Liver (tissue), 9 donors: ENCODE results near the gene RAI1. TPM values are rescaled to one million over a fixed set of nuclear protein-coding genes. Genes with fewer than 3 reads are reported as not detected.

Source experiments
- DNase-seq: peaks from one replicate; pipeline ENCODE4 v3.0.0-alpha.2; 2017; ENCODE audit warnings: low spot score
- H3K27ac ChIP-seq, 2 donors: one replicate each; pipeline ENCODE4 v1.7.0; 2013; ENCODE audit warnings: inconsistent platforms in 2 of 2, low read length in 2 of 2, control low read depth in 1 of 2, low read depth in 1 of 2, mild to moderate bottlenecking in 1 of 2
- H3K27me3 ChIP-seq, 4 donors: one replicate each; pipeline versions ENCODE4 v1.6.1 to v1.7.0; 2013; ENCODE audit warnings: low read length in 3 of 4, inconsistent platforms in 1 of 4, mild to moderate bottlenecking in 1 of 4, moderate library complexity in 1 of 4; ENCODE audit not compliant: control insufficient read depth in 4 of 4, insufficient read depth in 4 of 4
- H3K36me3 ChIP-seq, 4 donors: one replicate each; pipeline versions ENCODE4 v1.6.1 to v1.7.0; 2013; ENCODE audit warnings: low read length in 3 of 4, mild to moderate bottlenecking in 3 of 4, low read depth in 1 of 4, moderate library complexity in 1 of 4; ENCODE audit not compliant: control insufficient read depth in 4 of 4, insufficient read depth in 3 of 4
- H3K4me1 ChIP-seq, 4 donors: one replicate each; pipeline versions ENCODE4 v1.6.1 to v1.7.0; 2013; ENCODE audit warnings: low read length in 3 of 4, mild to moderate bottlenecking in 3 of 4, moderate library complexity in 1 of 4; ENCODE audit not compliant: control insufficient read depth in 4 of 4, insufficient read depth in 4 of 4
- H3K4me3 ChIP-seq, 3 donors: one replicate each; pipeline versions ENCODE4 v1.6.1 to v1.7.0; 2013; ENCODE audit warnings: low read length in 3 of 3, control low read depth in 1 of 3, low read depth in 1 of 3, mild to moderate bottlenecking in 1 of 3
- H3K9ac ChIP-seq, 2 donors: one replicate each; pipeline ENCODE4 v1.7.0; 2013; ENCODE audit warnings: low read length in 2 of 2, mild to moderate bottlenecking in 2 of 2, moderate library complexity in 2 of 2, control low read depth in 1 of 2, low read depth in 1 of 2
- H3K9me3 ChIP-seq, 4 donors: one replicate each; pipeline versions ENCODE4 v1.6.1 to v1.7.0; 2013; ENCODE audit warnings: low read length in 3 of 4; ENCODE audit not compliant: control insufficient read depth in 4 of 4
- ATF3 ChIP-seq: IDR thresholded peaks from 2 replicates; pipeline ENCODE4 v1.6.1; 2016; ENCODE audit warnings: antibody characterized with exemption
- FOXA1 ChIP-seq: IDR thresholded peaks from 2 replicates; pipeline ENCODE4 v1.6.1; 2016; ENCODE audit warnings: antibody characterized with exemption
- GABPA ChIP-seq, 2 donors: IDR thresholded peaks in 1 of 2; conservative IDR thresholded peaks in 1 of 2; 2 replicates each; pipeline ENCODE4 v1.6.1; 2016; ENCODE audit warnings: antibody characterized with exemption in 2 of 2, mild to moderate bottlenecking in 1 of 2, moderate library complexity in 1 of 2
- HNF4A ChIP-seq, 2 donors: conservative IDR thresholded peaks; 2 replicates each; pipeline ENCODE4 v1.6.1; 2016; ENCODE audit warnings: antibody characterized with exemption in 2 of 2, mild to moderate bottlenecking in 2 of 2
- JUND ChIP-seq, 2 donors: IDR thresholded peaks; 2 replicates each; pipeline ENCODE4 v1.6.1; 2016; ENCODE audit warnings: antibody characterized with exemption in 2 of 2
- NR2F2 ChIP-seq: IDR thresholded peaks from 2 replicates; pipeline ENCODE4 v1.6.1; 2016; ENCODE audit warnings: antibody characterized with exemption
- RXRA ChIP-seq, 2 donors: IDR thresholded peaks; 2 replicates each; pipeline ENCODE4 v1.6.1; 2017 to 2018; ENCODE audit warnings: antibody characterized with exemption in 2 of 2, mild to moderate bottlenecking in 1 of 2
- SP1 ChIP-seq: IDR thresholded peaks from 2 replicates; pipeline ENCODE4 v1.6.1; 2018; ENCODE audit warnings: antibody characterized with exemption, mild to moderate bottlenecking
- TAF1 ChIP-seq: conservative IDR thresholded peaks from 2 replicates; pipeline ENCODE4 v1.6.1; 2016; ENCODE audit warnings: antibody characterized with exemption, mild to moderate bottlenecking
- YY1 ChIP-seq: IDR thresholded peaks from 2 replicates; pipeline ENCODE4 v1.6.1; 2016; ENCODE audit warnings: antibody characterized with exemption, mild to moderate bottlenecking
- ZBTB33 ChIP-seq: IDR thresholded peaks from 2 replicates; pipeline ENCODE4 v1.6.1; 2016; ENCODE audit warnings: antibody characterized with exemption
- WGBS: extraction: QIAGEN DNeasy Blood & Tissue Kit; methylation state at CpG from one replicate; pipeline ENCODE4 v1.1.7; 2013; 5-methylcytosine and 5-hydroxymethylcytosine counted together
- polyA plus RNA-seq, 2 donors: library from polyadenylated mRNA; stranded (reverse) in 1 of 2; unstranded in 1 of 2; fragments of 200-250 nt in 1 of 2; fragments of >200 nt in 1 of 2; fragmentation: Nextera tagmentation in 1 of 2; extraction: Ambion mirVana in 1 of 2; gene quantifications; one replicate each; pipeline versions ENCODE4 v1.2.1 to v1.2.3, GENCODE V29; 2013 to 2015
- total RNA-seq, 2 donors: library from RNA; depleted of rRNA; stranded (reverse); fragments of >200 nt; gene quantifications; one replicate each; pipeline ENCODE4 v1.2.3, GENCODE V29; 2014
- TF ChIP-seq, protein P1 (sequence below): IDR thresholded peaks from 2 replicates; pipeline ENCODE4 v1.6.1; 2016; ENCODE audit warnings: antibody characterized with exemption, mild to moderate bottlenecking
- TF ChIP-seq, protein P2 (sequence below): IDR thresholded peaks from 2 replicates; pipeline ENCODE4 v1.6.1; 2016; ENCODE audit warnings: antibody characterized with exemption
- TF ChIP-seq, protein P3 (sequence below): fragments of 150-350 bp; IDR thresholded peaks from 2 replicates; pipeline ENCODE4 v1.5.1; 2017; ENCODE audit warnings: improper control_type of control experiment, low read depth, low read length; ENCODE audit not compliant: missing input control
- donor health status: healthy.
- donor health status: healthy.
- donor health status: healthy.
- donor health status: healthy.
- donor health status: healthy.

Gene RAI1
- total and polyA plus RNA-seq, 4 donors = 0.57 to 7.6 (median 5.3) TPM

GRCh38 chr17:17718251-17718650, 37.0 kb downstream of the RAI1 start:
- H3K36me3 ChIP-seq = no peaks in the 10 kb centered on the region
- no peak overlapping the region for H3K4me3 ChIP-seq
- WGBS = 80% methylated on average over 5 of the region's 5 CpGs
- no peak for DNase-seq
- H3K9ac ChIP-seq = no peak overlapping the region
- peaks cover 7 to 26% (median 14%) of the 10 kb centered on the region in 4 donors for H3K4me1 ChIP-seq
- TF ChIP-seq YY1 (no peak), GABPA (IDR thresholded peaks at IDR 0.05 in 1 of 2, conservative IDR thresholded peaks at IDR 0.05 in 1 of 2) (no peak), TAF1 (no peak), RXRA (IDR thresholded peaks at IDR 0.05) (no peak), FOXA1 (no peak)
- TF ChIP-seq, protein P1, sequence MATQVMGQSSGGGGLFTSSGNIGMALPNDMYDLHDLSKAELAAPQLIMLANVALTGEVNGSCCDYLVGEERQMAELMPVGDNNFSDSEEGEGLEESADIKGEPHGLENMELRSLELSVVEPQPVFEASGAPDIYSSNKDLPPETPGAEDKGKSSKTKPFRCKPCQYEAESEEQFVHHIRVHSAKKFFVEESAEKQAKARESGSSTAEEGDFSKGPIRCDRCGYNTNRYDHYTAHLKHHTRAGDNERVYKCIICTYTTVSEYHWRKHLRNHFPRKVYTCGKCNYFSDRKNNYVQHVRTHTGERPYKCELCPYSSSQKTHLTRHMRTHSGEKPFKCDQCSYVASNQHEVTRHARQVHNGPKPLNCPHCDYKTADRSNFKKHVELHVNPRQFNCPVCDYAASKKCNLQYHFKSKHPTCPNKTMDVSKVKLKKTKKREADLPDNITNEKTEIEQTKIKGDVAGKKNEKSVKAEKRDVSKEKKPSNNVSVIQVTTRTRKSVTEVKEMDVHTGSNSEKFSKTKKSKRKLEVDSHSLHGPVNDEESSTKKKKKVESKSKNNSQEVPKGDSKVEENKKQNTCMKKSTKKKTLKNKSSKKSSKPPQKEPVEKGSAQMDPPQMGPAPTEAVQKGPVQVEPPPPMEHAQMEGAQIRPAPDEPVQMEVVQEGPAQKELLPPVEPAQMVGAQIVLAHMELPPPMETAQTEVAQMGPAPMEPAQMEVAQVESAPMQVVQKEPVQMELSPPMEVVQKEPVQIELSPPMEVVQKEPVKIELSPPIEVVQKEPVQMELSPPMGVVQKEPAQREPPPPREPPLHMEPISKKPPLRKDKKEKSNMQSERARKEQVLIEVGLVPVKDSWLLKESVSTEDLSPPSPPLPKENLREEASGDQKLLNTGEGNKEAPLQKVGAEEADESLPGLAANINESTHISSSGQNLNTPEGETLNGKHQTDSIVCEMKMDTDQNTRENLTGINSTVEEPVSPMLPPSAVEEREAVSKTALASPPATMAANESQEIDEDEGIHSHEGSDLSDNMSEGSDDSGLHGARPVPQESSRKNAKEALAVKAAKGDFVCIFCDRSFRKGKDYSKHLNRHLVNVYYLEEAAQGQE = no peak
- TF ChIP-seq, protein P2, sequence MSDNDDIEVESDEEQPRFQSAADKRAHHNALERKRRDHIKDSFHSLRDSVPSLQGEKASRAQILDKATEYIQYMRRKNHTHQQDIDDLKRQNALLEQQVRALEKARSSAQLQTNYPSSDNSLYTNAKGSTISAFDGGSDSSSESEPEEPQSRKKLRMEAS = no peak
- H3K27ac ChIP-seq = no peak overlapping the region
- no peaks in the 10 kb centered on the region for H3K27me3 ChIP-seq
- H3K9me3 ChIP-seq = no peaks in the 10 kb centered on the region

- no peak for DNase-seq
- Histone ChIP-seq H3K9me3 (no peaks in the 10 kb centered on the region), H3K27ac (no peak overlapping the region), H3K4me3 (no peak overlapping the region), H3K27me3 (no peaks in the 10 kb centered on the region), H3K4me1 (peaks cover 7 to 26% (median 15%) of the 10 kb centered on the region in 4 donors), H3K9ac (no peak overlapping the region), H3K36me3 (no peaks in the 10 kb centered on the region)
- TF ChIP-seq NR2F2 = no peak
- TF ChIP-seq HNF4A (conservative IDR thresholded peaks at IDR 0.05) = no peak
- TF ChIP-seq JUND (IDR thresholded peaks at IDR 0.05) = no peak
- TF ChIP-seq, protein P3, sequence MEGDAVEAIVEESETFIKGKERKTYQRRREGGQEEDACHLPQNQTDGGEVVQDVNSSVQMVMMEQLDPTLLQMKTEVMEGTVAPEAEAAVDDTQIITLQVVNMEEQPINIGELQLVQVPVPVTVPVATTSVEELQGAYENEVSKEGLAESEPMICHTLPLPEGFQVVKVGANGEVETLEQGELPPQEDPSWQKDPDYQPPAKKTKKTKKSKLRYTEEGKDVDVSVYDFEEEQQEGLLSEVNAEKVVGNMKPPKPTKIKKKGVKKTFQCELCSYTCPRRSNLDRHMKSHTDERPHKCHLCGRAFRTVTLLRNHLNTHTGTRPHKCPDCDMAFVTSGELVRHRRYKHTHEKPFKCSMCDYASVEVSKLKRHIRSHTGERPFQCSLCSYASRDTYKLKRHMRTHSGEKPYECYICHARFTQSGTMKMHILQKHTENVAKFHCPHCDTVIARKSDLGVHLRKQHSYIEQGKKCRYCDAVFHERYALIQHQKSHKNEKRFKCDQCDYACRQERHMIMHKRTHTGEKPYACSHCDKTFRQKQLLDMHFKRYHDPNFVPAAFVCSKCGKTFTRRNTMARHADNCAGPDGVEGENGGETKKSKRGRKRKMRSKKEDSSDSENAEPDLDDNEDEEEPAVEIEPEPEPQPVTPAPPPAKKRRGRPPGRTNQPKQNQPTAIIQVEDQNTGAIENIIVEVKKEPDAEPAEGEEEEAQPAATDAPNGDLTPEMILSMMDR = no peak
- no peak for TF ChIP-seq ZBTB33
- TF ChIP-seq SP1 = no peak
- no peak for TF ChIP-seq ATF3
- TF ChIP-seq FOXA1 = no peak
- 95% methylated on average over 6 of the region's 6 CpGs for WGBS
Observed at GRCh38 chr17:17719199-17719940, 38.1 kb downstream of the RAI1 start.
